IMR-90 (cell line): ENCODE data around the gene SOX5. TPM values are rescaled to one million over a fixed set of nuclear protein-coding genes. Genes with fewer than 3 reads are reported as not detected.

Experiments
- ATAC-seq: fragments of 200-7000 bp; cut with Tn5 transposase; 2 replicates; pipeline ENCODE4 v1.9.1; 2020; ENCODE audit warnings: low read depth, mild to moderate bottlenecking, moderate library complexity
- BruUV-seq: library from RNA; stranded (reverse); fragments of 400-500 nt; replicated peaks from 2 replicates; lab custom pipeline; 2021; lab: Mats Ljungman, UMichigan
- CTCF ChIA-PET: fragments of 300-600 bp; formaldehyde crosslinking; extraction: SDS; loops from one replicate; lab custom pipeline; 2021; ENCODE audit warnings: antibody characterized with exemption; lab: Yijun Ruan, JAX
- POLR2A ChIA-PET: fragments of 300-600 bp; sonication (Branson Sonifier 250); formaldehyde crosslinking; loops from one replicate; lab custom pipeline; 2022; ENCODE audit warnings: antibody characterized with exemption; ENCODE audit not compliant: unreplicated experiment; lab: Charles Lee
- DNase-seq: peaks from one replicate; pipeline ENCODE4 v3.0.0; 2013
- H2AFZ ChIP-seq: replicated peaks from 2 replicates; pipeline ENCODE3; 2013; ENCODE audit warnings: low read length, mild to moderate bottlenecking; ENCODE audit not compliant: poor library complexity
- H2AK5ac ChIP-seq: 2 replicates; pipeline ENCODE4 v1.6.1; 2013; ENCODE audit warnings: low read depth, low read length, inconsistent platforms
- H2AK9ac ChIP-seq: replicated peaks from 2 replicates; pipeline ENCODE3; 2013; ENCODE audit warnings: mild to moderate bottlenecking, low read depth, low read length, moderate library complexity; ENCODE audit not compliant: poor library complexity
- H2BK120ac ChIP-seq: 2 replicates; pipeline ENCODE4 v1.6.1; 2013; ENCODE audit warnings: low read depth, low read length, inconsistent platforms
- H2BK15ac ChIP-seq: 3 replicates; pipeline ENCODE4 v1.6.1; 2013; ENCODE audit warnings: low read depth, low read length, inconsistent platforms
- H2BK20ac ChIP-seq: 2 replicates; pipeline ENCODE4 v1.6.1; 2013; ENCODE audit warnings: low read depth, mild to moderate bottlenecking, inconsistent platforms, low read length, moderate library complexity
- H2BK5ac ChIP-seq: 2 replicates; pipeline ENCODE4 v1.6.1; 2013; ENCODE audit warnings: mild to moderate bottlenecking, low read depth, low read length, inconsistent platforms; ENCODE audit not compliant: poor library complexity, severe bottlenecking
- H3K14ac ChIP-seq: replicated peaks from 2 replicates; pipeline ENCODE4 v1.6.1; 2013; ENCODE audit warnings: low read depth, low read length, inconsistent platforms
- H3K18ac ChIP-seq: 2 replicates; pipeline ENCODE4 v1.6.1; 2013; ENCODE audit warnings: low read depth, low read length, control low read depth
- H3K23ac ChIP-seq: 2 replicates; pipeline ENCODE4 v1.6.1; 2013; ENCODE audit warnings: low read depth, low read length, inconsistent platforms
- H3K27ac ChIP-seq: 2 replicates; pipeline ENCODE4 v1.5.1; 2013; ENCODE audit warnings: mild to moderate bottlenecking, control low read depth, low read length; ENCODE audit not compliant: insufficient read depth
- H3K27me3 ChIP-seq: 2 replicates; pipeline ENCODE4 v1.6.1; 2013; ENCODE audit warnings: low read length; ENCODE audit not compliant: control insufficient read depth, insufficient read depth
- H3K36me3 ChIP-seq: 2 replicates; pipeline ENCODE4 v1.6.1; 2013; ENCODE audit warnings: low read length, mixed read lengths; ENCODE audit not compliant: control insufficient read depth, insufficient read depth
- H3K4ac ChIP-seq: 2 replicates; pipeline ENCODE4 v1.6.1; 2013; ENCODE audit warnings: low read depth, low read length, inconsistent platforms
- H3K4me1 ChIP-seq: 2 replicates; pipeline ENCODE4 v1.6.1; 2013; ENCODE audit warnings: low read length, mixed read lengths; ENCODE audit not compliant: control insufficient read depth, insufficient read depth
- H3K4me2 ChIP-seq: 2 replicates; pipeline ENCODE4 v1.6.1; 2013; ENCODE audit warnings: low read depth, mild to moderate bottlenecking, control low read depth, low read length, moderate library complexity
- H3K4me3 ChIP-seq: 2 replicates; pipeline ENCODE4 v1.5.1; 2013; ENCODE audit warnings: low read depth, mild to moderate bottlenecking, control low read depth, low read length, moderate library complexity; ENCODE audit not compliant: insufficient read depth
- H3K56ac ChIP-seq: 2 replicates; pipeline ENCODE4 v1.6.1; 2013; ENCODE audit warnings: low read length, inconsistent platforms; ENCODE audit not compliant: insufficient read depth; ENCODE audit errors: extremely low read depth
- H3K79me1 ChIP-seq, 2 experiments: 2 replicates each; pipeline ENCODE4 v1.6.1; 2013; ENCODE audit warnings: low read length in 2 of 2, inconsistent platforms in 1 of 2, low read depth in 1 of 2
- H3K9ac ChIP-seq: 2 replicates; pipeline ENCODE4 v1.6.1; 2013; ENCODE audit warnings: low read depth, low read length, control low read depth
- H3K9me1 ChIP-seq: 2 replicates; pipeline ENCODE4 v1.6.1; 2013; ENCODE audit warnings: low read length, inconsistent platforms; ENCODE audit not compliant: insufficient read depth
- H3K9me3 ChIP-seq: 2 replicates; pipeline ENCODE4 v1.6.1; 2013; ENCODE audit warnings: low read length; ENCODE audit not compliant: control insufficient read depth, insufficient read depth
- H4K20me1 ChIP-seq: 2 replicates; pipeline ENCODE4 v1.6.1; 2013; ENCODE audit warnings: low read length, inconsistent platforms; ENCODE audit not compliant: insufficient read depth
- H4K5ac ChIP-seq: 2 replicates; pipeline ENCODE4 v1.6.1; 2013; ENCODE audit warnings: mild to moderate bottlenecking, low read depth, low read length, control low read depth
- H4K8ac ChIP-seq, 2 experiments: 2 replicates each; pipeline ENCODE4 v1.6.1; 2013; ENCODE audit warnings: low read depth in 2 of 2, low read length in 2 of 2, control low read depth in 1 of 2, inconsistent platforms in 1 of 2
- H4K91ac ChIP-seq: 2 replicates; pipeline ENCODE4 v1.6.1; 2013; ENCODE audit warnings: low read depth, low read length, inconsistent platforms; ENCODE audit not compliant: insufficient read depth
- BHLHE40 ChIP-seq: fragments of 150-350 bp; IDR thresholded peaks from 2 replicates; pipeline ENCODE4 v1.6.1; 2016; ENCODE audit warnings: mild to moderate bottlenecking, low read depth, low read length
- CEBPB ChIP-seq: IDR thresholded peaks from 2 replicates; pipeline ENCODE4 v1.6.1; 2012; ENCODE audit warnings: low read depth, low read length, improper control_type of control experiment
- CHD1 ChIP-seq: IDR thresholded peaks from 2 replicates; pipeline ENCODE4 v1.6.1; 2012; ENCODE audit warnings: low read depth, low read length, improper control_type of control experiment
- FOS ChIP-seq: fragments of 150-350 bp; IDR thresholded peaks from 2 replicates; pipeline ENCODE4 v1.6.1; 2016; ENCODE audit warnings: low read depth, low read length
- MAFK ChIP-seq: IDR thresholded peaks from 2 replicates; pipeline ENCODE4 v1.6.1; 2012; ENCODE audit warnings: low read depth, low read length, improper control_type of control experiment
- MAZ ChIP-seq: IDR thresholded peaks from 2 replicates; pipeline ENCODE4 v1.6.1; 2012; ENCODE audit warnings: low read depth, mild to moderate bottlenecking, low read length, improper control_type of control experiment, moderate library complexity, borderline replicate concordance
- MXI1 ChIP-seq: IDR thresholded peaks from 2 replicates; pipeline ENCODE4 v1.6.1; 2012; ENCODE audit warnings: low read depth, mild to moderate bottlenecking, low read length, moderate library complexity, borderline replicate concordance
- NFE2L2 ChIP-seq: fragments of 150-350 bp; IDR thresholded peaks from 2 replicates; pipeline ENCODE4 v1.6.1; 2016; ENCODE audit warnings: low read depth, mild to moderate bottlenecking, low read length
- POLR2A ChIP-seq: IDR thresholded peaks from 2 replicates; pipeline ENCODE4 v1.6.1; 2012; ENCODE audit warnings: mild to moderate bottlenecking, low read depth, low read length
- RAD21 ChIP-seq: IDR thresholded peaks from 2 replicates; pipeline ENCODE4 v1.6.1; 2012; ENCODE audit warnings: low read length, improper control_type of control experiment
- RCOR1 ChIP-seq: IDR thresholded peaks from 2 replicates; pipeline ENCODE4 v1.6.1; 2012; ENCODE audit warnings: mild to moderate bottlenecking, low read length, improper control_type of control experiment; ENCODE audit not compliant: insufficient replicate concordance
- RFX5 ChIP-seq: IDR thresholded peaks from 2 replicates; pipeline ENCODE4 v1.8.0; 2012; ENCODE audit warnings: low read depth, mild to moderate bottlenecking, low read length, moderate library complexity
- SMC3 ChIP-seq: fragments of 150-350 bp; IDR thresholded peaks from 2 replicates; pipeline ENCODE4 v1.6.1; 2016; ENCODE audit warnings: low read depth, mild to moderate bottlenecking, antibody characterized with exemption, low read length, moderate library complexity
- USF2 ChIP-seq: fragments of 150-350 bp; IDR thresholded peaks from 2 replicates; pipeline ENCODE4 v1.6.1; 2017; ENCODE audit warnings: mild to moderate bottlenecking, antibody characterized with exemption, low read length, low read depth
- WGBS, 2 experiments: methylation state at CpG; one replicate each; pipeline versions ENCODE4 v1.1.5 to v1.1.7; 2013; ENCODE audit warnings: missing lambda C conversion rate in 2 of 2; ENCODE audit not compliant: insufficient read length in 1 of 2; ENCODE audit errors: extremely low coverage in 2 of 2; 5-methylcytosine and 5-hydroxymethylcytosine counted together
- dilution Hi-C: fragments of 300-500 bp; cut with HindIII; formaldehyde crosslinking; loops from one replicate; pipeline ENCODE4 v1.14.3; 2018; ENCODE audit warnings: low sequenced_read_pairs; ENCODE audit not compliant: unreplicated experiment
- in situ Hi-C: fragments of 300-500 bp; cut with MboI; formaldehyde crosslinking; loops from 3 replicates; pipeline ENCODE4 v1.14.3; 2019; ENCODE audit warnings: low sequenced_read_pairs, inconsistent platforms, mixed read lengths
- intact Hi-C: fragments of 100-400 bp; cut with micrococcal nuclease; formaldehyde crosslinking; loops from 2 replicates; pipeline ENCODE4 v1.10.0; 2022
- polyA plus RNA-seq, 3 experiments: library from polyadenylated mRNA; depleted of rRNA; stranded (reverse); fragments of >200 nt; gene quantifications; 2 replicates each; pipeline ENCODE4 v1.2.3, GENCODE V29; 2012; ENCODE audit warnings: low replicate concordance in 1 of 3
- total RNA-seq: library from RNA; depleted of rRNA; stranded (reverse); fragments of >200 nt; gene quantifications from 2 replicates; pipeline ENCODE4 v1.2.3, GENCODE V29; 2012
- TF ChIP-seq, protein P1 (sequence below): conservative IDR thresholded peaks from 2 replicates; pipeline ENCODE4 v1.5.1; 2012; ENCODE audit warnings: mild to moderate bottlenecking, low read depth, low read length, improper control_type of control experiment

The SOX5 gene
- total and polyA plus RNA-seq, 2 of the 4 experiments (the other 2 are of a cell fraction): 1.1 to 13.1 TPM

- no peaks in the 10 kb centered on the region for H4K20me1 ChIP-seq
- H3K27me3 ChIP-seq: no peaks in the 10 kb centered on the region
- no peak overlapping the region for H3K18ac ChIP-seq
- POLR2A ChIA-PET: no interaction called here
- no peaks in the 10 kb centered on the region for H3K4me1 ChIP-seq
- H3K27ac ChIP-seq: no peak overlapping the region
- H3K23ac ChIP-seq: no peak overlapping the region
- no CpG with 5 or more reads among the region's 3 CpGs for WGBS, 2 experiments
- no peak overlapping the region for H2AFZ ChIP-seq
- no peak overlapping the region for H3K56ac ChIP-seq
- in situ Hi-C loops (no loop called here), dilution Hi-C loops (no loop called here), intact Hi-C loops (no loop called here)
- H3K36me3 ChIP-seq: no peaks in the 10 kb centered on the region
- no peak overlapping the region for H2AK5ac ChIP-seq
- CTCF ChIA-PET: no interaction called here
- no peak for TF ChIP-seq SMC3
- no peak for TF ChIP-seq RAD21
- TF ChIP-seq RCOR1: no peak
- TF ChIP-seq BHLHE40: no peak
- no peak for TF ChIP-seq POLR2A
- TF ChIP-seq USF2: no peak
- TF ChIP-seq NFE2L2: no peak
- TF ChIP-seq MAFK: no peak
- no peak for TF ChIP-seq MAZ
- no peak for TF ChIP-seq RFX5
- TF ChIP-seq MXI1: no peak
- TF ChIP-seq, protein P1, sequence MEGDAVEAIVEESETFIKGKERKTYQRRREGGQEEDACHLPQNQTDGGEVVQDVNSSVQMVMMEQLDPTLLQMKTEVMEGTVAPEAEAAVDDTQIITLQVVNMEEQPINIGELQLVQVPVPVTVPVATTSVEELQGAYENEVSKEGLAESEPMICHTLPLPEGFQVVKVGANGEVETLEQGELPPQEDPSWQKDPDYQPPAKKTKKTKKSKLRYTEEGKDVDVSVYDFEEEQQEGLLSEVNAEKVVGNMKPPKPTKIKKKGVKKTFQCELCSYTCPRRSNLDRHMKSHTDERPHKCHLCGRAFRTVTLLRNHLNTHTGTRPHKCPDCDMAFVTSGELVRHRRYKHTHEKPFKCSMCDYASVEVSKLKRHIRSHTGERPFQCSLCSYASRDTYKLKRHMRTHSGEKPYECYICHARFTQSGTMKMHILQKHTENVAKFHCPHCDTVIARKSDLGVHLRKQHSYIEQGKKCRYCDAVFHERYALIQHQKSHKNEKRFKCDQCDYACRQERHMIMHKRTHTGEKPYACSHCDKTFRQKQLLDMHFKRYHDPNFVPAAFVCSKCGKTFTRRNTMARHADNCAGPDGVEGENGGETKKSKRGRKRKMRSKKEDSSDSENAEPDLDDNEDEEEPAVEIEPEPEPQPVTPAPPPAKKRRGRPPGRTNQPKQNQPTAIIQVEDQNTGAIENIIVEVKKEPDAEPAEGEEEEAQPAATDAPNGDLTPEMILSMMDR: no peak
- TF ChIP-seq FOS: no peak
- TF ChIP-seq CEBPB: no peak
- TF ChIP-seq CHD1: no peak
- H2AK9ac ChIP-seq: no peak overlapping the region
- H2BK15ac ChIP-seq: no peak overlapping the region
- BruUV-seq: no TSS peak
- DNase-seq (no peak), ATAC-seq (no peak)
- H3K4ac ChIP-seq: no peak overlapping the region
- H4K91ac ChIP-seq: no peak overlapping the region
- H4K8ac ChIP-seq: no peak overlapping the region
- H3K14ac ChIP-seq: peak overlapping the region; percentile 7; the same call in 1 of the 2 replicates
- no peak overlapping the region for H3K9ac ChIP-seq
- no peaks in the 10 kb centered on the region for H3K9me3 ChIP-seq
- no peak overlapping the region for H2BK5ac ChIP-seq
- H3K4me3 ChIP-seq: no peak overlapping the region
- no peak overlapping the region for H4K5ac ChIP-seq
- no peaks in the 10 kb centered on the region for H3K9me1 ChIP-seq
- H2BK120ac ChIP-seq: no peak overlapping the region
- no peak overlapping the region for H3K4me2 ChIP-seq
- H2BK20ac ChIP-seq: no peak overlapping the region
- no peaks in the 10 kb centered on the region for H3K79me1 ChIP-seq
These were observed 136.3 kb downstream of the SOX5 start for GRCh38 chr12:23813206-23813605.
